ENCODE data around the gene CTXN1.

DNA sequence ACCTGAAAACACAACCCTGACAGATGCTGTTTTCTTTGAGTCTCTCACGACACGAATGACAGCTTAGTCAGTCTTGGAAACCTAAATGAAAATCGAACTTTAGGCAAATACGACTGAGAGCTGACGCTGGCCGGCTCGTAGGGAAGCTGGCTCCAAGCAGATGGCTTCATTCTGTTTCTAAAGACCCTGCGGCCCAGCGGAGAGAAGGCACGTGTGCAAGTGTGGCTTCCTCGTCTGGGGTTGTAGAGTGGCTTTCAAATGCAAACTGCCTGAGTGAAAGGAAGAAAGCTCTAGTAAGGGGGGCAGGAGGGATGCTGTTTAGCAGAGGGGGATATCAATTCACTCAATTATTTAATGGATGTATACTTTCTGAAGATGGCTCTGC, 43.6 kb upstream of the CTXN1 start:
- no peak for TF ChIP-seq POLR2A (IDR thresholded peaks at IDR 0.05)
- TF ChIP-seq, protein P1, sequence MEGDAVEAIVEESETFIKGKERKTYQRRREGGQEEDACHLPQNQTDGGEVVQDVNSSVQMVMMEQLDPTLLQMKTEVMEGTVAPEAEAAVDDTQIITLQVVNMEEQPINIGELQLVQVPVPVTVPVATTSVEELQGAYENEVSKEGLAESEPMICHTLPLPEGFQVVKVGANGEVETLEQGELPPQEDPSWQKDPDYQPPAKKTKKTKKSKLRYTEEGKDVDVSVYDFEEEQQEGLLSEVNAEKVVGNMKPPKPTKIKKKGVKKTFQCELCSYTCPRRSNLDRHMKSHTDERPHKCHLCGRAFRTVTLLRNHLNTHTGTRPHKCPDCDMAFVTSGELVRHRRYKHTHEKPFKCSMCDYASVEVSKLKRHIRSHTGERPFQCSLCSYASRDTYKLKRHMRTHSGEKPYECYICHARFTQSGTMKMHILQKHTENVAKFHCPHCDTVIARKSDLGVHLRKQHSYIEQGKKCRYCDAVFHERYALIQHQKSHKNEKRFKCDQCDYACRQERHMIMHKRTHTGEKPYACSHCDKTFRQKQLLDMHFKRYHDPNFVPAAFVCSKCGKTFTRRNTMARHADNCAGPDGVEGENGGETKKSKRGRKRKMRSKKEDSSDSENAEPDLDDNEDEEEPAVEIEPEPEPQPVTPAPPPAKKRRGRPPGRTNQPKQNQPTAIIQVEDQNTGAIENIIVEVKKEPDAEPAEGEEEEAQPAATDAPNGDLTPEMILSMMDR (IDR thresholded peaks at IDR 0.05) = no peak

All from adrenal gland (tissue), 5 donors.